ENCODE measurements around the gene BOD1.
A peak's percentile ranks its signal among the peaks of the same experiment; 100 is the strongest.

Gene BOD1

GRCh38 chr5:173573126-173573960 is 43.1 kb downstream of the BOD1 start:
- DNase-seq, result peak; percentile 43

GRCh38 chr5:173572431-173573125 is 43.9 kb downstream of the BOD1 start:
- DNase-seq, result no peak

GRCh38 chr5:173570321-173571090 is 45.9 kb downstream of the BOD1 start:
- no peak for DNase-seq

GRCh38 chr5:173568703-173569102 is 47.7 kb downstream of the BOD1 start:
- no peak for DNase-seq

DNA sequence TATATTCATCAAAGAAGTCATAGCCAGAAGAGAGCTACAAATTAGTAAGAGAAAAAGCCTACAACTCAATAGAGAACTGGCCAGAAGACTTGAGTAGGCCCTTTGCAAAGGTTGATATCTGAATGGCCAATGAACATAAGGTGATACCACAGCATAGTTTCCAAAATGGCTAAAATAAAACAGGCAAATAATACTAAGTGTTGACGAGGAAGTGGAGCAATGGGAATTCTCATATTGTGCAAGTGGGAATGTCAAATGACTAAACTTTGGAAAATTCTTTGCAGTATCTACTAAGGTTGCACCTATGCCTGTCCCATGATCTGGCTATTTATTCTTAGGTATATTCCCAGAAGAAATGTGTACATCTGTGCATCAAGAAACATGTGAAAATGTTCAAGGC is 48.3 kb downstream of the BOD1 start:
- DNase-seq, result no peak

GRCh38 chr5:173567548-173567947 is 48.9 kb downstream of the BOD1 start:
- DNase-seq, result peak; percentile 13

DNA sequence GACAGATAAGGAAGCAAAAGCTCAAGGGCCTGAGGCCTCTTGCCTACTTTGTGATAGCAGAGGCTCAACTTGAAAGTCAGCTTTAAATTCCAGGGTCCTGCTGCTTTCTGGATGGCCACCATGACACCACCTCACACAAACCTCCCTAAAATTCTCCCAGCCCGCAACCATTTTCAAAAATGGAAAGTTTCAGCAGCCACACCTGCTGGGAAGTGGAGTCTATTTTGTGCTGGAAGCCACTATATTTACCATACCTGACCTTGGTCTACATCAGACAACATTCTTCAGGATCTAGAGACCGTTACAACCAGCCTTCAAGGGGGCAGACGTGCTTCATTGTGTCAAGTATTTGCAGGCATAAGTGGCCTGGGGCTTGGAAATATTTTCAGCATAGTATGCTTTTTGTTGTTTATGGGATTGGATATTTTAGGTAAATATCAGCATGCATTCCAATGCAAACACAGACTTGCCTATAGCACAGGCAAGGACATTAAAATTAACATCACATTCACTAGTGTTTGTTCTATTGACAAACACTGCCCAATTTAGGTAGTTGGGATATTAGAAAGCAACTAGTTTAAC is 50.9 kb downstream of the BOD1 start:
- DNase-seq, result no peak

- DNase-seq, result no peak
Observed at GRCh38 chr5:173564106-173564505, 52.3 kb downstream of the BOD1 start.

DNA sequence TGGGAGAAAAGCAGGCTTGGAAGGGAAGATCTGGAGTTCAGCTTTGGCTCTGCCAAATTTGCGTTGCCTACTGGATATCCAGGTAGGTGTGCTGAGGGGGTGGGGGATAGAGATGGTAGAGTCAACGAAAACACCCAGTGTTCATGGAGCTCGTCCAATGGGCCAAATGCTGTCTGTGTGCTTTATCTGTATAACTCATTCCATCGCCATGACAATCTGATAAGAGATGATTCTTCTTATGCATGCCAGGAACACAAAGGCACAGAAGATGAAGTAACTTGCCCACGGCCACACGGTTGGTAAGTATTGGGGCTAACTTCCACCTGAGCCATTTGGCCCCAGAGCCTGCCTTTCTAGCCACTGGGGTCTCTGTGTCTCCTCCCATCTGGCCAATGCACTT is 53.2 kb downstream of the BOD1 start:
- no peak for DNase-seq

- DNase-seq, result no peak
Observed at GRCh38 chr5:173562451-173562850, 54.0 kb downstream of the BOD1 start.
